Smooth muscle cell (in vitro differentiated cells): ENCODE data around the gene LAMA4. TPM values are rescaled to one million over a fixed set of nuclear protein-coding genes. Genes with fewer than 3 reads are reported as not detected.

Experiments used
- DNase-seq: peaks from one replicate; lab custom pipeline; 2025; ENCODE audit not compliant: unreplicated experiment; lab: John Stamatoyannopoulos, UW
- H2AFZ ChIP-seq: fragments of 200-600 bp; sonication (generic); 2 replicates; pipeline ENCODE4 v1.6.0; 2016; ENCODE audit warnings: antibody characterized with exemption, low read depth, mild to moderate bottlenecking
- H3F3A ChIP-seq: fragments of 200-600 bp; sonication (generic); 2 replicates; pipeline ENCODE4 v1.6.0; 2017; ENCODE audit warnings: antibody characterized with exemption, low read depth
- H3K27ac ChIP-seq: fragments of 200-600 bp; sonication (generic); 2 replicates; pipeline ENCODE4 v1.5.1; 2016; ENCODE audit warnings: low read depth, mild to moderate bottlenecking
- H3K27me3 ChIP-seq: fragments of 200-600 bp; sonication (generic); 2 replicates; pipeline ENCODE4 v1.6.1; 2016; ENCODE audit warnings: low read depth, mild to moderate bottlenecking
- H3K36me3 ChIP-seq: fragments of 200-600 bp; sonication (generic); 2 replicates; pipeline ENCODE4 v1.5.1; 2016; ENCODE audit warnings: low read depth
- H3K4me1 ChIP-seq: fragments of 200-600 bp; sonication (generic); 2 replicates; pipeline ENCODE4 v1.5.1; 2016; ENCODE audit warnings: low read depth
- H3K4me2 ChIP-seq: fragments of 200-600 bp; sonication (generic); 2 replicates; pipeline ENCODE4 v1.6.0; 2016; ENCODE audit warnings: mild to moderate bottlenecking
- H3K4me3 ChIP-seq: fragments of 200-600 bp; sonication (generic); 2 replicates; pipeline ENCODE4 v1.5.1; 2016; ENCODE audit warnings: mild to moderate bottlenecking
- H3K79me2 ChIP-seq: fragments of 200-600 bp; sonication (generic); 2 replicates; pipeline ENCODE4 v1.6.0; 2016; ENCODE audit warnings: low read depth, mild to moderate bottlenecking
- H3K9ac ChIP-seq: fragments of 200-600 bp; sonication (generic); 2 replicates; pipeline ENCODE4 v1.6.0; 2016; ENCODE audit warnings: low read depth
- H3K9me3 ChIP-seq: fragments of 200-600 bp; sonication (generic); replicated peaks from 2 replicates; pipeline ENCODE4 v1.5.1; 2016; ENCODE audit warnings: low read depth
- H4K20me1 ChIP-seq: fragments of 200-600 bp; sonication (generic); 2 replicates; pipeline ENCODE4 v1.6.0; 2016; ENCODE audit warnings: low read depth
- WGBS: methylation state at CpG from one replicate; pipeline ENCODE4 v1.1.7; 2016; ENCODE audit warnings: low lambda C conversion rate; 5-methylcytosine and 5-hydroxymethylcytosine counted together
- polyA plus RNA-seq: library from polyadenylated mRNA; unstranded; fragments of >200 nt; fragmentation: Nextera tagmentation; extraction: Ambion mirVana; gene quantifications from 2 replicates; pipeline ENCODE4 v1.2.1, GENCODE V29; 2016
- total RNA-seq: library from RNA; depleted of rRNA; stranded (reverse); fragments of >200 nt; gene quantifications from 2 replicates; pipeline ENCODE4 v1.2.3, GENCODE V29; 2014
- TF ChIP-seq, protein P1 (sequence below): fragments of 200-600 bp; sonication (generic); IDR thresholded peaks from 2 replicates; pipeline ENCODE4 v1.5.1; 2017; ENCODE audit warnings: borderline replicate concordance, mild to moderate bottlenecking, antibody characterized with exemption; ENCODE audit not compliant: insufficient read depth, poor library complexity, severe bottlenecking

Gene LAMA4
- total and polyA plus RNA-seq, 2 experiments from 2014 or later: 9.1 to 29.4 TPM

DNA sequence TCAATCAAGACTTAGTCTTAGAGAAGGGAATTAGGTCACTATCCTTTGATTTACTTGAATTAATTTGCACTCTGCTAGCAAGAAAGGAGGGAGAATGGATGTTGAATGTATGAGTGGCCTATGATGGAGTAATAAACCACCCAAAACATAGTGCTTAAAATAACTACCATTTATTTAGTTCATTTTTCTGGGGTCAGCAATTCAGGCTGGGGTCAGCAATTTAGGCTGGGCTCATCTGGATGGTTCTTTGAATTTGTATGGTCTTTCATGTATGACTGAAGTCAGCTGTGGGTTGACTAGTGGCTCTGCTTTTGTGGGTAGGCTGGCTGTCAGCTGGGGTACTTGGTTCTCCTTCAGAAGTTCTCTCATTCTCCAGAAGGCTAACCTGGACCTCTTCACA is 21.0 kb upstream of the LAMA4 start:
- Histone ChIP-seq H3K4me1 (no peaks in the 10 kb centered on the region), H3K36me3 (no peaks in the 10 kb centered on the region), H3K4me2 (no peak overlapping the region), H3K27ac (no peak overlapping the region), H3F3A (no peaks in the 10 kb centered on the region), H2AFZ (no peak overlapping the region), H3K9ac (no peak overlapping the region), H3K79me2 (no peaks in the 10 kb centered on the region), H3K9me3 (no peaks in the 10 kb centered on the region), H4K20me1 (no peaks in the 10 kb centered on the region), H3K4me3 (no peak overlapping the region), H3K27me3 (peaks cover 7% of the 10 kb centered on the region)
- no peak for DNase-seq
- TF ChIP-seq, protein P1, sequence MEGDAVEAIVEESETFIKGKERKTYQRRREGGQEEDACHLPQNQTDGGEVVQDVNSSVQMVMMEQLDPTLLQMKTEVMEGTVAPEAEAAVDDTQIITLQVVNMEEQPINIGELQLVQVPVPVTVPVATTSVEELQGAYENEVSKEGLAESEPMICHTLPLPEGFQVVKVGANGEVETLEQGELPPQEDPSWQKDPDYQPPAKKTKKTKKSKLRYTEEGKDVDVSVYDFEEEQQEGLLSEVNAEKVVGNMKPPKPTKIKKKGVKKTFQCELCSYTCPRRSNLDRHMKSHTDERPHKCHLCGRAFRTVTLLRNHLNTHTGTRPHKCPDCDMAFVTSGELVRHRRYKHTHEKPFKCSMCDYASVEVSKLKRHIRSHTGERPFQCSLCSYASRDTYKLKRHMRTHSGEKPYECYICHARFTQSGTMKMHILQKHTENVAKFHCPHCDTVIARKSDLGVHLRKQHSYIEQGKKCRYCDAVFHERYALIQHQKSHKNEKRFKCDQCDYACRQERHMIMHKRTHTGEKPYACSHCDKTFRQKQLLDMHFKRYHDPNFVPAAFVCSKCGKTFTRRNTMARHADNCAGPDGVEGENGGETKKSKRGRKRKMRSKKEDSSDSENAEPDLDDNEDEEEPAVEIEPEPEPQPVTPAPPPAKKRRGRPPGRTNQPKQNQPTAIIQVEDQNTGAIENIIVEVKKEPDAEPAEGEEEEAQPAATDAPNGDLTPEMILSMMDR: no peak

DNA sequence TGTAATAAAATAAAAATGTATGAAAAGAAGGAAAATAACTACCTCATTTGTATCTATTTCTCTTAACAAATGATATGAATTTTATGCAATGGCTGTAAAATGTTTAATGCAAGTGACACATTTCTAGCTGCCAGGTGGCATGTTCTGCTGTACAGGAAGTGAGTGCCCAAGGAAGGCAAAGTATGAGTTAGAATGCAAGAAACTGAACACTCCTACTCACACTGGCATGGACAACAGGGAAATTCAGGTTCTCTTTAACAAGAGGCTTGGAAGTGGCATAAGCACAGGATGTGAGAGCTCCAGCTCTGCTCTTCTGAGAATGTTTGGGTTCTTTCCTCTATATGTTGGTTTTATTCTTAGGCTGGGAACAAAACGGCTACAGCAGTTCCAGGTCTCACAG is 20.4 kb upstream of the LAMA4 start:
- no peak overlapping the region for H3K9ac ChIP-seq
- H3F3A ChIP-seq: no peaks in the 10 kb centered on the region
- 78% methylated on average over 1 of the region's 1 CpG for WGBS
- no peak overlapping the region for H3K27ac ChIP-seq
- peaks cover 7% of the 10 kb centered on the region for H3K27me3 ChIP-seq
- H4K20me1 ChIP-seq: no peaks in the 10 kb centered on the region
- H3K79me2 ChIP-seq: no peaks in the 10 kb centered on the region
- H3K4me1 ChIP-seq: no peaks in the 10 kb centered on the region
- no peaks in the 10 kb centered on the region for H3K36me3 ChIP-seq
- no peak for DNase-seq
- no peaks in the 10 kb centered on the region for H3K9me3 ChIP-seq
- no peak overlapping the region for H3K4me2 ChIP-seq
- no peak overlapping the region for H3K4me3 ChIP-seq
- H2AFZ ChIP-seq: no peak overlapping the region
- TF ChIP-seq, protein P1: no peak

DNA sequence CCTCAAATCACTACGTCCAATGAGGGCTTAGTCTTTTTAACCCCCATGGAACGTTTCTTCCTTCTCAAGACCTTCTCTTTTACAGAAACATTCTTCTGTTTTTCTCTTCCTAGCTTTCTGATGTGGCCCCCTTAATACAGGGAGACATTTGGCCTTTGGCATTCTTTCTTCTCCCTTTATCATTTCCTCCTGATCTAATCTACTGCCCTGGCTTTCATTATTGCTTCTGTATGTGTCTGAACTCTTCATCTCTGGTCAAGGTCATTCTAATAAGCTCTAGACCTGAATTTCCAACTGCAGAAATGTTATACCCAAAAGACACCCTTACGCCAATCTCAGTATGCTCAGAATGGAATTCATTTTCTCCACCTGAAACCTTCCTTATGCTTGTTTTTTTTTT is 18.4 kb upstream of the LAMA4 start:
- H3K4me2 ChIP-seq: no peak overlapping the region
- no peaks in the 10 kb centered on the region for H3K79me2 ChIP-seq
- H3K36me3 ChIP-seq: no peaks in the 10 kb centered on the region
- TF ChIP-seq, protein P1: no peak
- H3K4me1 ChIP-seq: peaks cover 5% of the 10 kb centered on the region
- no peak overlapping the region for H3K9ac ChIP-seq
- WGBS: 89% methylated on average over 3 of the region's 3 CpGs
- peaks cover 7% of the 10 kb centered on the region for H3K27me3 ChIP-seq
- no peaks in the 10 kb centered on the region for H4K20me1 ChIP-seq
- no peak overlapping the region for H3K27ac ChIP-seq
- no peak overlapping the region for H3K4me3 ChIP-seq
- H3K9me3 ChIP-seq: no peaks in the 10 kb centered on the region
- no peak overlapping the region for H2AFZ ChIP-seq
- H3F3A ChIP-seq: no peaks in the 10 kb centered on the region
- no peak for DNase-seq

DNA sequence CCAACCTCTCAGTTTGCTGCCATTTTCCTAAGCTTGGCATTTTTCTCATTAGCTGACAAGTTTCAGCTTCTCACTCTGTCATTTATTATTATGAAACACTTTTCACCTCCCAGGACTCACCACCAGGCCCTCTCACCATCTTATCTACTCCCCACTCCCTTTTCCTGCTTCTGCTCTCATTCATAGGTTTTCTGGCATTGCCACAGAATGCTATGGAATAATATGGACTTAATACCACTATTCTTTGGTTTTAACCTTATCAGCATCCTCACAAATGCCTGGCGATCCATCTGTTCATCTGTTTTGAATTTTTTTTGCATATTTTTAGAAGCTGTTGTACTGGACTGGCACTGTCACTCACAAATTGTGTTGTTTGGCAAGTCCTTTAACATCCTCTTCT is 16.4 kb upstream of the LAMA4 start:
- WGBS: 80% methylated on average over 1 of the region's 1 CpG
- Histone ChIP-seq H3K4me1 (peaks cover 5% of the 10 kb centered on the region), H3K27ac (no peak overlapping the region), H3K9me3 (no peaks in the 10 kb centered on the region), H3K79me2 (no peaks in the 10 kb centered on the region), H3K4me2 (no peak overlapping the region), H3K36me3 (no peaks in the 10 kb centered on the region), H2AFZ (no peak overlapping the region), H3K9ac (no peak overlapping the region), H3F3A (no peaks in the 10 kb centered on the region), H3K27me3 (peaks cover 7% of the 10 kb centered on the region), H4K20me1 (no peaks in the 10 kb centered on the region), H3K4me3 (no peak overlapping the region)
- DNase-seq: no peak
- TF ChIP-seq, protein P1: no peak
